PFSK-1 (cell line): ENCODE measurements around the gene PPM1N.

Experiments
- FOXP2 ChIP-seq: optimal IDR thresholded peaks from 2 replicates; pipeline ENCODE3; 2011; ENCODE audit warnings: borderline replicate concordance, control low read depth, inconsistent platforms; ENCODE audit not compliant: insufficient read depth; ENCODE audit errors: extremely low read length, extremely low read depth
- POLR2AphosphoS5 ChIP-seq: IDR thresholded peaks from 2 replicates; pipeline ENCODE4 v1.6.1; 2012; ENCODE audit warnings: low read depth, mild to moderate bottlenecking, control low read depth, low read length, moderate library complexity
- REST ChIP-seq, 2 experiments: IDR thresholded peaks; 2 replicates each; pipeline versions ENCODE4 v1.6.1 to v1.8.0; 2011 to 2012; ENCODE audit warnings: low read depth in 2 of 2, low read length in 2 of 2, control low read depth in 1 of 2, inconsistent platforms in 1 of 2, mild to moderate bottlenecking in 1 of 2, moderate library complexity in 1 of 2; ENCODE audit not compliant: insufficient read depth in 1 of 2
- SIN3A ChIP-seq: IDR thresholded peaks from 2 replicates; pipeline ENCODE4 v1.6.1; 2012; ENCODE audit warnings: mild to moderate bottlenecking, low read length, moderate library complexity, borderline replicate concordance; ENCODE audit not compliant: insufficient read depth
- TAF1 ChIP-seq: IDR thresholded peaks from 2 replicates; pipeline ENCODE4 v1.6.1; 2012; ENCODE audit warnings: low read length, control low read depth, borderline replicate concordance; ENCODE audit not compliant: insufficient read depth

The PPM1N gene

DNA sequence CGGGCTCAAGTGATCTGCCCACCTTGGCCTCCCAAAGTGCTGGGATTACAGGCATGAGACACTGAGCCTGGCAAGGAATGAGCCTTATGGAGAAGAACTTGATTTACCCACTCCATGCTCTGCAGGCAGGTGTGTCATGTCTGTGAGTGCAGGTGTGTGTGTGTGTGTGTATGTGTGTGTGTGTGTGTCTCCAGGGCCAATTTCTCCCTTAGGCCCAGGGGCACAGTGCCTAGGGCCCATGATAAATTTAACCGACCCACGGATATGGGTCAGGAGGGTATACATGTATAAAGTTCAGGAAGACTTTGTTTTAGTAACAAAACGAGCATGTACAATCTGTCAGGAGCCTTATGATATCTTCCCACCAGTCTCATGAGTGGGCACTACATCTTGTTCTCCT, 35.0 kb upstream of the PPM1N start:
- TF ChIP-seq SIN3A: no peak
- no peak for TF ChIP-seq REST (IDR thresholded peaks at IDR 0.05; ENCODE audit: insufficient read depth in 1 of 2, low read depth in 2 of 2, low read length in 2 of 2)
- TF ChIP-seq POLR2AphosphoS5: no peak
- no peak for TF ChIP-seq TAF1
- TF ChIP-seq FOXP2: no peak

DNA sequence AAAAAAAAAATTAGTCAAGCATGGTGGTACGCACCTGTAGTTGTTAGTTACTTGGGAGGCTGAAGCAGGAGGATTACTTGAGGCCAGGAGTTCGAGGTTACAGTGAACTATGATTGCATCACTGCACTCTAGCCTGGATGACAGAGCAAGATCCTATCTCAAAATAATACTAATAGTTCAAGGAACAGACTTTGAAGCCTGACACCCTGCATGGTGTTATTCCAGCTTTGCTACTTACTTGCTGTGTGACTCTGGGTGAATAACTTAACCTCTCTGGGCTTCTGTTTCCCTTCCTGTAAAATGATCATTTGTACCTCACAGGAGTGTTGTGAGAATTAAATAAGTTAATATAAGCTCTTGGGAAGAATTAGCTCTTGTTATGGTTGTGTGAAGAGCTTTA, 34.0 kb upstream of the PPM1N start:
- no peak for TF ChIP-seq SIN3A
- TF ChIP-seq REST (IDR thresholded peaks at IDR 0.05; ENCODE audit: insufficient read depth in 1 of 2, low read depth in 2 of 2, low read length in 2 of 2): no peak

DNA sequence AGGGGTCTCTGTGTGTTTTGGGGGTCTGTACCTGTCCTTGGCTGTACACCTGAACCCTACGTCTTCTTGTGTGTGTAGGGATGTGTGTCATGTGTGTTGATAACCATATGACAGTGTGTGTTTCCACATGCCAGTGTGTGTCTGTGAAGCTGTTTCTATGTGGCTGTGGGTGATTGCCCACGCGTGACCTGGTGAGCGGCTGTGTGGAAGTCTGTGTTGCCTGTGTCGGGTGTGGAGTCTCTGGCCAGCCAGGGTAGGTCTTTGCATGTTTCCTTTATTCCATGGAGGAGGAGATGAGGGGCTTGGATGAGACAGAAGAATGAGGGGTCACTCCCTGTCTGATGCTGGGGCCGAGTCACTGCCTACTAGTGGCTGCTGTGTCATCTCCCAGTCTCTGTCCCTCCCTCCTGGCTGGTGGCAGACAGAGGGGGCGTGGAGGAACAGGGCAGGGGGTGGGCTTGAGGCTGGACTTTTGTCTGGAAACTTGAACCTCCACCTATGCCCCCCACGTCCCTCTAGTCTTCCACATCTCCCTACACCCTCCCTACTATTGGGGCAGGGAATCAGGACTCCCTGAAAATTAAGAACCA, 33.3 kb upstream of the PPM1N start:
- no peak for TF ChIP-seq SIN3A
- TF ChIP-seq POLR2AphosphoS5: no peak
- no peak for TF ChIP-seq FOXP2
- TF ChIP-seq REST (IDR thresholded peaks at IDR 0.05; ENCODE audit: insufficient read depth in 1 of 2, low read depth in 2 of 2, low read length in 2 of 2): no peak
- TF ChIP-seq TAF1: no peak

- no peak for TF ChIP-seq TAF1
- no peak; a peak in 1 of 4 replicates for TF ChIP-seq REST (IDR thresholded peaks at IDR 0.05; ENCODE audit: insufficient read depth in 1 of 2, low read depth in 2 of 2, low read length in 2 of 2)
- no peak for TF ChIP-seq FOXP2
- no peak for TF ChIP-seq SIN3A
- TF ChIP-seq POLR2AphosphoS5: no peak
These were observed 31.2 kb upstream of the PPM1N start for GRCh38 chr19:45467115-45467455.
